Neuronal stem cell (in vitro differentiated cells): ENCODE results near the gene CORO1C.
"Not testable (repeated sequence)": the region's sequence is repeated elsewhere in the genome, so short reads cannot be mapped to it uniquely, and the experiment has no call there.

ENCODE experiments used
- DNase-seq: peaks from one replicate; pipeline ENCODE4 v3.0.0-alpha.2; 2013; ENCODE audit warnings: low spot score
- H2AFZ ChIP-seq: one replicate; pipeline ENCODE4 v1.6.1; 2013; ENCODE audit warnings: mild to moderate bottlenecking, low read length, inconsistent platforms
- H2AK5ac ChIP-seq: 2 replicates; pipeline ENCODE4 v1.6.1; 2013; ENCODE audit warnings: low read depth, mild to moderate bottlenecking, inconsistent platforms, low read length, moderate library complexity, mixed read lengths
- H2BK120ac ChIP-seq: 2 replicates; pipeline ENCODE4 v1.6.1; 2013; ENCODE audit warnings: low read depth, mild to moderate bottlenecking, inconsistent platforms, low read length, moderate library complexity, mixed read lengths
- H2BK12ac ChIP-seq: one replicate; pipeline ENCODE4 v1.6.1; 2013; ENCODE audit warnings: low read length, inconsistent platforms
- H2BK15ac ChIP-seq: 2 replicates; pipeline ENCODE4 v1.6.1; 2013; ENCODE audit warnings: mild to moderate bottlenecking, low read length, inconsistent platforms, mixed read lengths
- H2BK5ac ChIP-seq: one replicate; pipeline ENCODE4 v1.6.1; 2013; ENCODE audit warnings: inconsistent platforms, mild to moderate bottlenecking, low read length, moderate library complexity
- H3K14ac ChIP-seq: one replicate; pipeline ENCODE4 v1.6.1; 2013; ENCODE audit warnings: low read length, inconsistent platforms
- H3K18ac ChIP-seq: 2 replicates; pipeline ENCODE4 v1.6.1; 2013; ENCODE audit warnings: low read length, inconsistent platforms
- H3K23ac ChIP-seq: 2 replicates; pipeline ENCODE4 v1.6.1; 2013; ENCODE audit warnings: low read depth, mild to moderate bottlenecking, mixed read lengths, low read length, inconsistent platforms; ENCODE audit not compliant: poor library complexity
- H3K27ac ChIP-seq: replicated peaks from 3 replicates; pipeline ENCODE4 v1.5.1; 2013; ENCODE audit warnings: low read length, inconsistent platforms
- H3K27me3 ChIP-seq, 3 experiments: 2 replicates each; pipeline ENCODE4 v1.6.1; 2013; ENCODE audit warnings: low read length in 3 of 3, mild to moderate bottlenecking in 2 of 3, inconsistent platforms in 1 of 3, low read depth in 1 of 3, mixed read lengths in 1 of 3, moderate library complexity in 1 of 3; ENCODE audit not compliant: control insufficient read depth in 3 of 3, insufficient read depth in 3 of 3
- H3K36me3 ChIP-seq, 2 donors: replicated peaks in 1 of 2; 2 replicates each; pipeline ENCODE4 v1.6.1; 2013; ENCODE audit warnings: low read length in 2 of 2; ENCODE audit not compliant: control insufficient read depth in 2 of 2, insufficient read depth in 2 of 2
- H3K4ac ChIP-seq: 2 replicates; pipeline ENCODE4 v1.6.1; 2013; ENCODE audit warnings: inconsistent platforms, mild to moderate bottlenecking, low read length, moderate library complexity
- H3K4me1 ChIP-seq, 2 donors: 1 replicate in 1 of 2; 2 replicates in 1 of 2; pipeline ENCODE4 v1.6.1; 2013; ENCODE audit warnings: low read length in 2 of 2, low read depth in 1 of 2; ENCODE audit not compliant: control insufficient read depth in 2 of 2, insufficient read depth in 1 of 2
- H3K4me2 ChIP-seq: one replicate; pipeline ENCODE4 v1.6.1; 2013; ENCODE audit warnings: mild to moderate bottlenecking, low read length, inconsistent platforms; ENCODE audit not compliant: insufficient read depth, poor library complexity, severe bottlenecking
- H3K4me3 ChIP-seq, 2 donors: 2 replicates each; pipeline ENCODE4 v1.5.1; 2013; ENCODE audit warnings: low read length in 2 of 2, mild to moderate bottlenecking in 2 of 2, inconsistent platforms in 1 of 2, moderate library complexity in 1 of 2
- H3K79me1 ChIP-seq: one replicate; pipeline ENCODE4 v1.6.1; 2013; ENCODE audit warnings: low read depth, mild to moderate bottlenecking, inconsistent platforms, low read length, moderate library complexity
- H3K9ac ChIP-seq: one replicate; pipeline ENCODE4 v1.6.1; 2013; ENCODE audit warnings: mild to moderate bottlenecking, low read depth, low read length, inconsistent platforms; ENCODE audit not compliant: poor library complexity
- H3K9me3 ChIP-seq, 2 donors: replicated peaks in 1 of 2; 2 replicates each; pipeline versions ENCODE3 to v1.6.1; 2013; ENCODE audit warnings: low read length in 2 of 2, mild to moderate bottlenecking in 2 of 2, inconsistent platforms in 1 of 2, low read depth in 1 of 2, mixed read lengths in 1 of 2, moderate library complexity in 1 of 2; ENCODE audit not compliant: control insufficient read depth in 2 of 2, insufficient read depth in 1 of 2
- H4K8ac ChIP-seq: one replicate; pipeline ENCODE4 v1.6.1; 2013; ENCODE audit warnings: low read depth, mild to moderate bottlenecking, inconsistent platforms, low read length, moderate library complexity
- H4K91ac ChIP-seq: one replicate; pipeline ENCODE4 v1.6.1; 2013; ENCODE audit warnings: low read length, low read depth, mild to moderate bottlenecking, inconsistent platforms; ENCODE audit not compliant: poor library complexity
- WGBS, 2 donors: extraction: QIAGEN DNeasy Blood & Tissue Kit; methylation state at CpG; one replicate each; pipeline ENCODE4 v1.1.7; 2013; ENCODE audit warnings: missing lambda C conversion rate in 2 of 2, mixed read lengths in 1 of 2; ENCODE audit not compliant: insufficient read length in 2 of 2, insufficient replicate concordance in 1 of 2; ENCODE audit errors: extremely low coverage in 2 of 2; 5-methylcytosine and 5-hydroxymethylcytosine counted together

CORO1C gene

DNA sequence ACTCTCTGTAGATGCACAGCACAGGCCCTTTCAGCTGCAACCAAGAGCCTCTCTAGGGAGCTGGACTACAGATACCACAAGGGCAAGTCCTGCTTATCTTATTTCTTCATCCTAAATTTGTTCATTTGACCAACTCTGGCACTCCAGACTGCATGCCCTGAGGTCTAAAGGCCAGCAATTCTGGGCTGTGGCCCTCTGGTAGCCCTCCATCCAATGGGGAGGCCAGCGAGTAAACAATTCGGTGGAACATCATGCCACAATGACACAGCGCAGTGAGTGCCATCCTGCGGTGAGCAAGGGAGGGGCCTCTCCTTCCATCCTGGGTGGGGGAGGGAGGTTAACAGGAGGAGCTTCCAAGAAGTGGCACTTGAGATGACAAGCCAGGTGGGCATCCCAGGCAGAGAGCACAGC, 97.0 kb downstream of the CORO1C start:
- Histone ChIP-seq H3K27ac (no peak overlapping the region), H3K79me1 (no peaks in the 10 kb centered on the region)

DNA sequence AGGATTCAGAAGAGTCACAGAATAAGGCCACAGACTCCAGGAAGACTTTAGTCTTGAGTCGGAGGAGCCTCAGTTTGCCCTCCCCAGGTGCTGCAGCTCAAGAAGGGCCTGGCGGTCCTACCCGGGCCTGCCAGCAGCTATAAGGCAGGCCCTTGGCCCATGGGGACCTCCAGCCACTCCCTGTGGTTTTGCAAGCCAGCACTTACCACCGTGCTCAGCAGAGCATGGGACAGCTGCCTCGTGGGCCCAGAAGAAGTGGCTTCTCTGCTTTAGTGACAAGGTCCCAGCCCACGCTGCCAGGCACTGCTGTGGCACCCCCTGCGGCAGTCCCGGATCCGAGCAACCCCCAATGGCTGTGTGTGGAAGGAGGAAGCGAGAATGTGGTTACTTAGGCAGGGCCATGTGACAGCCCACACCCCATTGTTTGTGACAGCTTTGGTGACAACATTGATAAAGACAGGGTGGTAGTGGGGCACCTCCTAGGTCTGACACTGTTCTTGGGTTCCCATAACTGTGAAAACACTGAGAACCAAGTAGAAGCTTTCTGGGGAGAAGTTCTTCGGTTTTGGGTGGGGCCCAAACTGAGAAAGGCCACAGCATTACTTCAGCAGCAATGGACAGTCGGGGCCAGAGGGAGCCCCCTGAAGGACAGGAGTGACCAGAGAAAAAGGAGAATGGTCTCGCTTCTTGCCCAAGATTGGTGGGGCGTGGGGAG, 97.6 kb downstream of the CORO1C start, which contains the start of gene SELPLG:
Gene SELPLG (minus strand): TSS at position 361 of the 715 bp plus-strand sequence. CDS start 9,587 bp downstream, outside the sequence.
- H3K14ac ChIP-seq = peak within 1 kb of the TSS; percentile 39
- peak within 1 kb of the TSS in 1 of 2 donors; percentile 3 for H3K4me3 ChIP-seq
- H3K23ac ChIP-seq = peak within 1 kb of the TSS; percentile 66
- no peak for DNase-seq
- peak within 1 kb of the TSS; percentile 99 for H3K4ac ChIP-seq
- H3K9ac ChIP-seq = no peak within 1 kb of the TSS
- H3K4me2 ChIP-seq = no peak within 1 kb of the TSS
- no peak within 1 kb of the TSS for H4K8ac ChIP-seq
- H2BK15ac ChIP-seq = peak within 1 kb of the TSS; percentile 51
- H2AK5ac ChIP-seq = peak within 1 kb of the TSS; percentile 84
- H3K27me3 ChIP-seq = no peaks in the 10 kb centered on the region
- H4K91ac ChIP-seq = peak within 1 kb of the TSS; percentile 60
- no peaks in the 10 kb centered on the region for H3K79me1 ChIP-seq
- no peaks in the 10 kb centered on the region for H3K36me3 ChIP-seq
- peak within 1 kb of the TSS; percentile 91 for H2BK12ac ChIP-seq
- H2AFZ ChIP-seq = peak within 1 kb of the TSS; percentile 22
- H3K27ac ChIP-seq = no peak within 1 kb of the TSS
- no CpG with 5 or more reads among the region's 14 CpGs for WGBS, 2 donors
- H3K18ac ChIP-seq = peak within 1 kb of the TSS; percentile 94
- H2BK120ac ChIP-seq = peak within 1 kb of the TSS; percentile 79
- no peaks in the 10 kb centered on the region for H3K9me3 ChIP-seq
- peaks cover 37 to 57% of the 10 kb centered on the region in 2 donors for H3K4me1 ChIP-seq
- H2BK5ac ChIP-seq = peak within 1 kb of the TSS; percentile 48

More for the DNA sequence above, 97.0 kb downstream of the CORO1C start:
- H2AK5ac ChIP-seq = no peak overlapping the region
- H3K4me1 ChIP-seq = peaks cover 41 to 57% of the 10 kb centered on the region in 2 donors
- no peak overlapping the region for H3K9ac ChIP-seq
- no peaks in the 10 kb centered on the region for H3K27me3 ChIP-seq
- H3K23ac ChIP-seq = no peak overlapping the region
- H2BK120ac ChIP-seq = no peak overlapping the region
- no peaks in the 10 kb centered on the region for H3K9me3 ChIP-seq
- H2AFZ ChIP-seq = no peak overlapping the region
- H2BK12ac ChIP-seq = no peak overlapping the region
- H3K4me3 ChIP-seq = no peak overlapping the region
- H3K14ac ChIP-seq = no peak overlapping the region
- no peak overlapping the region for H4K8ac ChIP-seq
- no peak overlapping the region for H2BK15ac ChIP-seq
- H3K18ac ChIP-seq = peak overlapping the region; percentile 9
- no CpG with 5 or more reads among the region's 4 CpGs for WGBS, 2 donors
- H3K4me2 ChIP-seq = no peak overlapping the region
- no peak for DNase-seq
- H3K4ac ChIP-seq = no peak overlapping the region
- H3K36me3 ChIP-seq = no peaks in the 10 kb centered on the region
- no peak overlapping the region for H2BK5ac ChIP-seq
- H4K91ac ChIP-seq = no peak overlapping the region

DNA sequence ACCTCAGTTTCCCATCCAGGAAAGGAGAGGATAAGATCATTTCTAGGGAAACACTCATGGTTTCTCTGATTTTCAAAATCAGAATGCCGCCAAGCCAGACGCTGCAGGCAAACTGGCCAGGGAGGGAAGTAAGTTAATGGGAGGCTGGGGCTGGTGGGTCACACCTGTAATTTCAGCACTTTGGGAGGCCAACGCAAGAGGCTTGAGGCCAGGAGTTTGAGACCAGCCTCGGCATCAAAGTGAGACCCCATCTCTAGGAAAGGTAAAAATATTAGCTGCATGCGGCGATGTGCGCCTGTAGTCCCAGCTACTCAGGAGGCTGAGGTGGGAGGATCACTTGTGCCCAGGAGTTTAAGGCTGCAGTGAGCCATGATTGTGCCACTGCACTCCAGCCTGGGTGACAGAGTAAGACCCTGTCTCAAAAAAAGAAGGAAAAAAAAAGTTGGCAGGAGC, 98.2 kb downstream of the CORO1C start:
- Histone ChIP-seq H2BK12ac (peak overlapping the region; percentile 91), H3K4me3 (no peak overlapping the region), H3K79me1 (no peaks in the 10 kb centered on the region), H3K27me3 (no peaks in the 10 kb centered on the region), H3K27ac (no peak overlapping the region), H2AFZ (no peak overlapping the region), H3K9ac (no peak overlapping the region), H4K91ac (no peak overlapping the region), H2BK120ac (no peak overlapping the region), H3K4me2 (no peak overlapping the region), H3K4ac (no peak overlapping the region), H2BK15ac (peak overlapping the region; percentile 51), H3K14ac (no peak overlapping the region), H4K8ac (no peak overlapping the region), H2BK5ac (peak overlapping the region; percentile 48), H3K36me3 (no peaks in the 10 kb centered on the region), H3K9me3 (no peaks in the 10 kb centered on the region), H3K4me1 (peaks cover 38 to 59% of the 10 kb centered on the region in 2 donors), H3K23ac (no peak overlapping the region), H3K18ac (no peak overlapping the region), H2AK5ac (no peak overlapping the region)
- no peak for DNase-seq
- no CpG with 5 or more reads among the region's 7 CpGs for WGBS, 2 donors

DNA sequence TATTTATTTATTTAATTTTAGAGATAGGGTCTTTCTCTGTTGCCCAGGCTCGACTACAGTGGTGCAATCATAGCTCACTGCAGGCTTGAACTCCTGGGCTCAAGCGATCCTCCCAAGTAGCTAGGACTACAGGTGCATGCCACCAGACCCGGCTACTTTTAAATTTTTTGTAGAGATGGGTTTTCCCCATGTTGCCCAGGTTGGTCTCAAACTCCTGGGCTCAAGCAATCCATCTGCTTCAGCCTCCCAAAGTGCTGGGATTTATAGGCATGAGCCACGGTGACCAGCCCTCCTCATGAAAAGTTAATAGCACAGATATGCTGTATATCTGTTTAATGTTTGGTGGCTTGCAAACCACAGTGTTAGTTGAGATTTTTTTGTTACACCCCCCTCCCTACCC, 100.1 kb downstream of the CORO1C start:
- peaks cover 27 to 48% of the 10 kb centered on the region in 2 donors for H3K4me1 ChIP-seq
- not testable (repeated sequence) for H2BK12ac ChIP-seq, H2BK15ac ChIP-seq, H3K18ac ChIP-seq, H3K23ac ChIP-seq, H2AK5ac ChIP-seq, H3K14ac ChIP-seq, H3K9me3 ChIP-seq, H3K4ac ChIP-seq, H3K4me3 ChIP-seq, H3K27ac ChIP-seq, H3K79me1 ChIP-seq, H3K9ac ChIP-seq, DNase-seq, H4K8ac ChIP-seq, H2AFZ ChIP-seq, H2BK120ac ChIP-seq, H2BK5ac ChIP-seq, H3K36me3 ChIP-seq, H3K27me3 ChIP-seq, H3K4me2 ChIP-seq, H4K91ac ChIP-seq
- no CpG with 5 or more reads among the region's 4 CpGs for WGBS, 2 donors
